Activated naive CD4-positive, alpha-beta T cell treated with anti-CD3 and anti-CD28 coated beads, Interleukin-2, amount 50 U/mL, for 72 hours (primary cell): Measurements from ENCODE around the gene EVPL. TPM values are rescaled to one million over a fixed set of nuclear protein-coding genes. Genes with fewer than 3 reads are reported as not detected.
A peak's percentile ranks its signal among the peaks of the same experiment; 100 is the strongest.
"Not testable (repeated sequence)": the region's sequence is repeated elsewhere in the genome, so short reads cannot be mapped to it uniquely, and the experiment has no call there.

Source experiments
- ATAC-seq, 2 donors: fragments of 150-1000 bp; cut with Tn5 transposase; 2 replicates each; pipeline ENCODE4 v1.10.0; 2021; ENCODE audit warnings: mild to moderate bottlenecking in 2 of 2, moderate library complexity in 2 of 2
- DNase-seq, 2 donors: peaks; one replicate each; pipeline ENCODE4 v3.0.0; 2021 to 2022; ENCODE audit warnings: low spot score in 2 of 2
- H3K27ac Mint-ChIP-seq, 2 donors: one replicate each; pipeline ENCODE4 v1.8.0; 2022; ENCODE audit warnings: mild to moderate bottlenecking in 2 of 2, mixed read lengths in 2 of 2
- H3K36me3 Mint-ChIP-seq, 2 donors: one replicate each; pipeline ENCODE4 v1.8.0; 2022; ENCODE audit warnings: mixed read lengths in 2 of 2
- H3K9me3 Mint-ChIP-seq, 2 donors: one replicate each; pipeline ENCODE4 v1.8.0; 2022; ENCODE audit warnings: mixed read lengths in 2 of 2
- total RNA-seq, 2 donors: library from RNA; stranded (reverse); gene quantifications; one replicate each; pipeline ENCODE4 v1.2.3, GENCODE V29; 2022

The EVPL gene
- total RNA-seq, 2 donors from 2014 or later: 0.34 to 1.5 TPM

- ATAC-seq (peak; percentile 21 to 78), DNase-seq (no peak)
- H3K36me3 Mint-ChIP-seq: peaks cover 19 to 34% of the 10 kb centered on the region in 2 donors
- H3K27ac Mint-ChIP-seq: peak overlapping the region; percentile 63 to 65
- no peaks in the 10 kb centered on the region for H3K9me3 Mint-ChIP-seq
Measured at GRCh38 chr17:76050538-76051467, 23.7 kb upstream of the EVPL start.

- Mint-ChIP-seq H3K36me3 (peaks cover 19 to 42% of the 10 kb centered on the region in 2 donors), H3K9me3 (no peaks in the 10 kb centered on the region), H3K27ac (peak overlapping the region; percentile 11 to 65)
- ATAC-seq (no peak), DNase-seq (no peak)
Measured at GRCh38 chr17:76049836-76050537, 22.9 kb upstream of the EVPL start.

GRCh38 chr17:76049239-76049638, 22.1 kb upstream of the EVPL start:
- DNase-seq (no peak), ATAC-seq (no peak)
- Mint-ChIP-seq H3K27ac (peak overlapping the region; percentile 65 to 94), H3K9me3 (no peaks in the 10 kb centered on the region), H3K36me3 (peaks cover 23 to 48% of the 10 kb centered on the region in 2 donors)

GRCh38 chr17:76048711-76049110, 21.6 kb upstream of the EVPL start:
- peaks cover 29 to 48% of the 10 kb centered on the region in 2 donors for H3K36me3 Mint-ChIP-seq
- ATAC-seq: peak in 1 of 2 donors; percentile 71

GRCh38 chr17:76048025-76048605, 21.0 kb upstream of the EVPL start:
- H3K36me3 Mint-ChIP-seq: peaks cover 28 to 46% of the 10 kb centered on the region in 2 donors
- DNase-seq (no peak), ATAC-seq (no peak)
- no peaks in the 10 kb centered on the region for H3K9me3 Mint-ChIP-seq
- peak overlapping the region; percentile 17 to 83 for H3K27ac Mint-ChIP-seq

More at GRCh38 chr17:76048711-76049110, 21.6 kb upstream of the EVPL start:
- Mint-ChIP-seq H3K27ac (peak overlapping the region; percentile 65 to 94), H3K9me3 (no peaks in the 10 kb centered on the region)
- no peak for DNase-seq

GRCh38 chr17:76046064-76046463, 19.0 kb upstream of the EVPL start:
- ATAC-seq (no peak), DNase-seq (no peak)
- peaks cover 28 to 46% of the 10 kb centered on the region in 2 donors for H3K36me3 Mint-ChIP-seq
- no peaks in the 10 kb centered on the region for H3K9me3 Mint-ChIP-seq
- H3K27ac Mint-ChIP-seq: no peak overlapping the region

- not testable (repeated sequence) for H3K9me3 Mint-ChIP-seq, ATAC-seq, DNase-seq
- peaks cover 28 to 43% of the 10 kb centered on the region in 2 donors for H3K36me3 Mint-ChIP-seq
- H3K27ac Mint-ChIP-seq: peak overlapping the region; percentile 78 to 79
Measured at GRCh38 chr17:76044475-76045007, 17.4 kb upstream of the EVPL start.

- not testable (repeated sequence) for ATAC-seq, DNase-seq, H3K9me3 Mint-ChIP-seq
- Mint-ChIP-seq H3K36me3 (peaks cover 18 to 35% of the 10 kb centered on the region in 2 donors), H3K27ac (peak overlapping the region; percentile 60 to 78)
Measured at GRCh38 chr17:76042868-76043267, 15.8 kb upstream of the EVPL start.

GRCh38 chr17:76040376-76040775, 13.3 kb upstream of the EVPL start:
- no peak for DNase-seq
- Mint-ChIP-seq H3K27ac (no peak overlapping the region), H3K36me3 (peaks cover 17 to 28% of the 10 kb centered on the region in 2 donors), H3K9me3 (no peaks in the 10 kb centered on the region)
- no peak for ATAC-seq

- Mint-ChIP-seq H3K9me3 (no peaks in the 10 kb centered on the region), H3K27ac (peak overlapping the region; percentile 46 to 55), H3K36me3 (peaks cover 12 to 17% of the 10 kb centered on the region in 2 donors)
- ATAC-seq: no peak
- DNase-seq: no peak
Measured at GRCh38 chr17:76039121-76039520, 12.0 kb upstream of the EVPL start.

GRCh38 chr17:76038050-76038449, 10.9 kb upstream of the EVPL start:
- ATAC-seq (no peak), DNase-seq (no peak)
- Mint-ChIP-seq H3K36me3 (peaks cover 4 to 9% of the 10 kb centered on the region in 2 donors), H3K9me3 (no peaks in the 10 kb centered on the region), H3K27ac (peak overlapping the region; percentile 46 to 85)

GRCh38 chr17:76036497-76037261, 9.6 kb upstream of the EVPL start:
- ATAC-seq (no peak), DNase-seq (no peak)
- H3K36me3 Mint-ChIP-seq: peaks cover 4 to 9% of the 10 kb centered on the region in 2 donors
- H3K9me3 Mint-ChIP-seq: no peaks in the 10 kb centered on the region
- H3K27ac Mint-ChIP-seq: peak overlapping the region in 1 of 2 donors; percentile 42

- DNase-seq (no peak), ATAC-seq (no peak)
- Mint-ChIP-seq H3K9me3 (no peaks in the 10 kb centered on the region), H3K36me3 (peaks cover 4 to 9% of the 10 kb centered on the region in 2 donors), H3K27ac (peak overlapping the region; percentile 33 to 93)
Measured at GRCh38 chr17:76034428-76035350, 7.6 kb upstream of the EVPL start.

GRCh38 chr17:76033139-76033538, 6.0 kb upstream of the EVPL start:
- no peak overlapping the region for H3K27ac Mint-ChIP-seq
- ATAC-seq: no peak
- H3K36me3 Mint-ChIP-seq: no peaks in the 10 kb centered on the region
- DNase-seq: no peak
- H3K9me3 Mint-ChIP-seq: no peaks in the 10 kb centered on the region

GRCh38 chr17:76032780-76033108, 5.6 kb upstream of the EVPL start:
- Mint-ChIP-seq H3K36me3 (no peaks in the 10 kb centered on the region), H3K27ac (no peak overlapping the region), H3K9me3 (no peaks in the 10 kb centered on the region)
- DNase-seq (no peak), ATAC-seq (no peak)
